Mesothelial cell of epicardium (in vitro differentiated cells): Measurements from ENCODE around the gene PADI3. TPM values are rescaled to one million over a fixed set of nuclear protein-coding genes. Genes with fewer than 3 reads are reported as not detected.

ENCODE experiments used
- DNase-seq, 2 experiments: peaks; one replicate each; pipeline ENCODE4 v3.0.0; 2021; ENCODE audit warnings: low spot score in 2 of 2; ENCODE audit not compliant: unreplicated experiment in 2 of 2
- H3K27ac Mint-ChIP-seq: 2 replicates; pipeline ENCODE4 v1.8.0; 2021; ENCODE audit warnings: mixed read lengths
- H3K27me3 Mint-ChIP-seq: 2 replicates; pipeline ENCODE4 v1.8.0; 2021; ENCODE audit warnings: low read depth, mixed read lengths
- H3K36me3 Mint-ChIP-seq: 2 replicates; pipeline ENCODE4 v1.8.0; 2021; ENCODE audit warnings: mixed read lengths
- H3K4me1 Mint-ChIP-seq: 2 replicates; pipeline ENCODE4 v1.8.0; 2021; ENCODE audit warnings: mixed read lengths
- H3K4me3 Mint-ChIP-seq: 2 replicates; pipeline ENCODE4 v1.8.0; 2021; ENCODE audit warnings: mild to moderate bottlenecking, moderate library complexity, mixed read lengths
- H3K9me3 Mint-ChIP-seq: 2 replicates; pipeline ENCODE4 v1.8.0; 2021; ENCODE audit warnings: mixed read lengths
- total RNA-seq: library from RNA; stranded (reverse); gene quantifications from 3 replicates; pipeline ENCODE4 v1.2.1, GENCODE V29; 2021
- TF ChIP-seq, protein P1 (sequence below): fragments of 200-600 bp; sonication (generic); IDR thresholded peaks from one replicate; pipeline ENCODE4 v1.5.0; 2021; ENCODE audit warnings: antibody characterized with exemption; ENCODE audit not compliant: unreplicated experiment

Gene PADI3
- total RNA-seq, 1 donor from 2014 or later = not detected

- Mint-ChIP-seq H3K36me3 (no peaks in the 10 kb centered on the region), H3K4me1 (peaks cover 3% of the 10 kb centered on the region), H3K27me3 (peaks cover 23% of the 10 kb centered on the region), H3K9me3 (no peaks in the 10 kb centered on the region), H3K4me3 (no peak overlapping the region), H3K27ac (no peak overlapping the region)
- no peak for DNase-seq
- TF ChIP-seq, protein P1, sequence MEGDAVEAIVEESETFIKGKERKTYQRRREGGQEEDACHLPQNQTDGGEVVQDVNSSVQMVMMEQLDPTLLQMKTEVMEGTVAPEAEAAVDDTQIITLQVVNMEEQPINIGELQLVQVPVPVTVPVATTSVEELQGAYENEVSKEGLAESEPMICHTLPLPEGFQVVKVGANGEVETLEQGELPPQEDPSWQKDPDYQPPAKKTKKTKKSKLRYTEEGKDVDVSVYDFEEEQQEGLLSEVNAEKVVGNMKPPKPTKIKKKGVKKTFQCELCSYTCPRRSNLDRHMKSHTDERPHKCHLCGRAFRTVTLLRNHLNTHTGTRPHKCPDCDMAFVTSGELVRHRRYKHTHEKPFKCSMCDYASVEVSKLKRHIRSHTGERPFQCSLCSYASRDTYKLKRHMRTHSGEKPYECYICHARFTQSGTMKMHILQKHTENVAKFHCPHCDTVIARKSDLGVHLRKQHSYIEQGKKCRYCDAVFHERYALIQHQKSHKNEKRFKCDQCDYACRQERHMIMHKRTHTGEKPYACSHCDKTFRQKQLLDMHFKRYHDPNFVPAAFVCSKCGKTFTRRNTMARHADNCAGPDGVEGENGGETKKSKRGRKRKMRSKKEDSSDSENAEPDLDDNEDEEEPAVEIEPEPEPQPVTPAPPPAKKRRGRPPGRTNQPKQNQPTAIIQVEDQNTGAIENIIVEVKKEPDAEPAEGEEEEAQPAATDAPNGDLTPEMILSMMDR = no peak
These were observed 31.5 kb downstream of the PADI3 start for GRCh38 chr1:17280436-17280835.

- H3K27me3 Mint-ChIP-seq = peaks cover 21% of the 10 kb centered on the region
- peaks cover 3% of the 10 kb centered on the region for H3K4me1 Mint-ChIP-seq
These were observed 32.0 kb downstream of the PADI3 start for GRCh38 chr1:17280894-17281293.

GRCh38 chr1:17281775-17282181, 32.9 kb downstream of the PADI3 start:
- Mint-ChIP-seq H3K27me3 (peaks cover 21% of the 10 kb centered on the region), H3K4me3 (no peak overlapping the region), H3K27ac (no peak overlapping the region), H3K9me3 (no peaks in the 10 kb centered on the region), H3K4me1 (peaks cover 3% of the 10 kb centered on the region), H3K36me3 (no peaks in the 10 kb centered on the region)
- TF ChIP-seq, protein P1 = no peak
- no peak for DNase-seq

More at GRCh38 chr1:17280894-17281293, 32.0 kb downstream of the PADI3 start:
- Mint-ChIP-seq H3K9me3 (no peaks in the 10 kb centered on the region), H3K36me3 (no peaks in the 10 kb centered on the region), H3K27ac (no peak overlapping the region), H3K4me3 (no peak overlapping the region)
- TF ChIP-seq, protein P1 = no peak
- no peak for DNase-seq

- TF ChIP-seq, protein P1 = no peak
- no peak overlapping the region for H3K4me3 Mint-ChIP-seq
These were observed 33.9 kb downstream of the PADI3 start for GRCh38 chr1:17282836-17283235.

GRCh38 chr1:17286646-17287045, 37.7 kb downstream of the PADI3 start:
- no peaks in the 10 kb centered on the region for H3K9me3 Mint-ChIP-seq
- H3K27me3 Mint-ChIP-seq = peaks cover 23% of the 10 kb centered on the region
- H3K4me1 Mint-ChIP-seq = peaks cover 5% of the 10 kb centered on the region
- H3K36me3 Mint-ChIP-seq = no peaks in the 10 kb centered on the region
- H3K27ac Mint-ChIP-seq = no peak overlapping the region
- TF ChIP-seq, protein P1 = no peak
- no peak for DNase-seq
- H3K4me3 Mint-ChIP-seq = no peak overlapping the region

More at GRCh38 chr1:17282836-17283235, 33.9 kb downstream of the PADI3 start:
- H3K36me3 Mint-ChIP-seq = no peaks in the 10 kb centered on the region
- peaks cover 3% of the 10 kb centered on the region for H3K4me1 Mint-ChIP-seq
- H3K27me3 Mint-ChIP-seq = peaks cover 21% of the 10 kb centered on the region
- H3K27ac Mint-ChIP-seq = no peak overlapping the region
- no peaks in the 10 kb centered on the region for H3K9me3 Mint-ChIP-seq
- no peak for DNase-seq

DNA sequence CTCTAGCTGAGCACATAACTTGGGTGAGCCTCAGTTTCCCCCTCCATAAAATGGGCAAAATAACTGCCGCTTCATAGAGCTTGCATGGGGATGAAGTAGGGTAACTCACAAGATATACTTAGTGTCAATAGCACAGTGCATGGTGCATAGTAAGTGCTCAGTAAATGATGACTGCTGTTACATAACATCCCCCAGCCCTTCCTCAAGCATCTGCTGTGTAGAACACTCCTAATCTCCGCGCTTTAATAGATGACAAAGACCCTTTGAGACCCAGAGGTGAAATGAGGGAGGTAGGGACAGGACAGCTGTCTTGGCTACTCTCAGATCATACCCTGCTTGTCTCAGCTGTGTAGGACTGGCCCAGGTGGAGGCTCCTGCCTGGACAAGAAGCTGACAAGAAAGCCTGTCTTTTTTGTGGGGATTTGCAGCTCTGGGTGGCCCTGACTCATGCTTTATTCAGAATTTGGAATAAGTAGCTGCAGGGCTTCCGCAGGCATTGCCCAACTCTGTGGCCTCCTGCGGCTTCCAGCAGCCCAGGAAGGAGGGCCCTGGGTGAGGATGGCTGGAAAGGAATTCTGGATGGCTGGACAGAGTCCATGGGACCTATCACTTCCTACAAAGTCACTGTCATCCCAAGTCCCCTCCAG, 38.4 kb downstream of the PADI3 start:
- H3K4me1 Mint-ChIP-seq = peaks cover 5% of the 10 kb centered on the region
- H3K9me3 Mint-ChIP-seq = no peaks in the 10 kb centered on the region
- H3K27ac Mint-ChIP-seq = no peak overlapping the region
- no peaks in the 10 kb centered on the region for H3K36me3 Mint-ChIP-seq
- DNase-seq = no peak
- H3K27me3 Mint-ChIP-seq = peaks cover 19% of the 10 kb centered on the region
- H3K4me3 Mint-ChIP-seq = no peak overlapping the region
- TF ChIP-seq, protein P1 = no peak
